ENCODE results near the gene ATXN1.

GRCh38 chr6:16533210-16533609 lies 228.1 kb downstream of the ATXN1 start:
- TF ChIP-seq CTCF (IDR thresholded peaks at IDR 0.05): no peak
- no peak for TF ChIP-seq POLR2A (IDR thresholded peaks at IDR 0.05)
